K562 (cell line): ENCODE measurements around the gene CCDC9. TPM values are rescaled to one million over a fixed set of nuclear protein-coding genes. Genes with fewer than 3 reads are reported as not detected.
A peak's percentile ranks its signal among the peaks of the same experiment; 100 is the strongest.

Experiments used
- BACH1 ChIP-seq: fragments of 200-800 bp; sonication (Bioruptor generic); IDR thresholded peaks from 2 replicates; pipeline ENCODE4 v1.6.1; 2016; ENCODE audit warnings: missing genetic modification characterization, missing compliant biosample characterization
- CLOCK ChIP-seq: fragments of 250-450 bp; sonication (Bioruptor Pico); IDR thresholded peaks from 2 replicates; pipeline ENCODE4 v1.4.0; 2020; ENCODE audit warnings: mild to moderate bottlenecking, moderate library complexity, borderline replicate concordance
- E2F6 ChIP-seq, 2 experiments: IDR thresholded peaks; 2 replicates each; pipeline ENCODE4 v1.6.1; 2011; ENCODE audit warnings: borderline replicate concordance in 1 of 2, control low read depth in 1 of 2, low read depth in 1 of 2, low read length in 1 of 2, mild to moderate bottlenecking in 1 of 2, mixed read lengths in 1 of 2, moderate library complexity in 1 of 2; ENCODE audit not compliant: insufficient read depth in 1 of 2, insufficient read length in 1 of 2, poor library complexity in 1 of 2, severe bottlenecking in 1 of 2; ENCODE audit errors: extremely low read depth in 1 of 2
- ERF ChIP-seq: fragments of 450-650 bp; formaldehyde crosslinking; IDR thresholded peaks from 2 replicates; pipeline ENCODE4 v1.4.0; 2020; ENCODE audit warnings: mild to moderate bottlenecking, mixed read lengths
- HLTF ChIP-seq: fragments of 450-650 bp; IDR thresholded peaks from 2 replicates; pipeline ENCODE4 v1.6.1; 2016
- HMBOX1 ChIP-seq: sonication (generic); IDR thresholded peaks from 2 replicates; pipeline ENCODE4 v1.6.1; 2016
- JUN ChIP-seq, 2 experiments: sonication (generic) in 1 of 2; formaldehyde crosslinking in 1 of 2; IDR thresholded peaks; 2 replicates each; pipeline versions ENCODE4 v1.6.1 to v1.8.0; 2012 to 2022; ENCODE audit warnings: borderline replicate concordance in 2 of 2, mild to moderate bottlenecking in 2 of 2, improper control_type of control experiment in 1 of 2, low read depth in 1 of 2, low read length in 1 of 2, missing genetic modification reagents in 1 of 2
- NR2C1 ChIP-seq, 2 experiments: fragments of 450-650 bp; IDR thresholded peaks; 2 replicates each; pipeline ENCODE4 v1.6.1; 2017; ENCODE audit warnings: mild to moderate bottlenecking in 2 of 2, antibody characterized with exemption in 1 of 2, inconsistent platforms in 1 of 2, missing compliant biosample characterization in 1 of 2, missing genetic modification characterization in 1 of 2
- POU5F1 ChIP-seq: fragments of 150-350 bp; IDR thresholded peaks from 2 replicates; pipeline ENCODE4 v1.6.1; 2014; ENCODE audit warnings: borderline replicate concordance, low read length, low read depth, mild to moderate bottlenecking; ENCODE audit not compliant: partially characterized antibody
- RAD51 ChIP-seq: fragments of 450-650 bp; IDR thresholded peaks from 2 replicates; pipeline ENCODE4 v1.7.1; 2016; ENCODE audit warnings: low read depth, mild to moderate bottlenecking, borderline replicate concordance
- SIN3A ChIP-seq, 2 experiments: fragments of 150-350 bp in 1 of 2; IDR thresholded peaks; 2 replicates each; pipeline ENCODE4 v1.6.1; 2011 to 2016; ENCODE audit warnings: borderline replicate concordance in 2 of 2, low read depth in 2 of 2, low read length in 2 of 2, mild to moderate bottlenecking in 2 of 2, moderate library complexity in 2 of 2; ENCODE audit not compliant: control insufficient read depth in 1 of 2
- SMAD2 ChIP-seq: fragments of 150-350 bp; IDR thresholded peaks from 2 replicates; pipeline ENCODE4 v1.6.1; 2014; ENCODE audit warnings: low read depth, mild to moderate bottlenecking, low read length
- SMARCA4 ChIP-seq: fragments of 450-650 bp; IDR thresholded peaks from 2 replicates; pipeline ENCODE4 v1.6.1; 2016
- TRIM24 ChIP-seq, 2 experiments: fragments of 450-650 bp; IDR thresholded peaks; 2 replicates each; pipeline ENCODE4 v1.6.1; 2016
- ZBTB12 ChIP-seq: fragments of 250-450 bp; sonication (Bioruptor Pico); IDR thresholded peaks from 2 replicates; pipeline ENCODE4 v1.4.0; 2020
- ZNF140 ChIP-seq: fragments of 250-450 bp; sonication (Bioruptor Pico); IDR thresholded peaks from 2 replicates; pipeline ENCODE4 v1.8.0; 2021; ENCODE audit warnings: moderate library complexity, mild to moderate bottlenecking, inconsistent platforms
- polyA plus RNA-seq, 8 experiments: library from polyadenylated mRNA; depleted of rRNA in 4 of 8; stranded (reverse) in 5 of 8; unstranded in 3 of 8; fragments of >200 nt; fragmentation: Nextera tagmentation in 2 of 8; fragmentation: Illumina TruSeq in 1 of 8; extraction: Ambion mirVana in 2 of 8; extraction: Trizol in 1 of 8; gene quantifications; 2 replicates each; pipeline versions ENCODE4 v1.2.1 to v1.2.3, GENCODE V29; 2011 to 2014; ENCODE audit warnings: inconsistent platforms in 1 of 8, missing spikeins in 1 of 8
- total RNA-seq, 7 experiments: library from RNA; depleted of rRNA in 6 of 7; stranded (reverse); fragments of >200 nt in 6 of 7; fragmentation: Illumina TruSeq in 2 of 7; extraction: Trizol in 2 of 7; gene quantifications; 2 replicates each; pipeline versions ENCODE4 v1.2.1 to v1.2.3, GENCODE V29; 2011 to 2021; ENCODE audit warnings: low replicate concordance in 1 of 7
- TF ChIP-seq, protein P1 (sequence below): fragments of 150-350 bp; conservative IDR thresholded peaks from 2 replicates; pipeline ENCODE4 v1.6.1; 2014; ENCODE audit warnings: low read length

Gene CCDC9
- total and polyA plus RNA-seq, 9 of the 15 experiments (the other 6 are each of a cell fraction or from before 2014, with no cell fraction given): 0.23 to 38.6 (median 8.4) TPM

GRCh38 chr19:47315125-47315821 lies 58.9 kb downstream of the CCDC9 start (continued):
- peak; percentile 59 for TF ChIP-seq ZBTB12
- TF ChIP-seq, protein P1, sequence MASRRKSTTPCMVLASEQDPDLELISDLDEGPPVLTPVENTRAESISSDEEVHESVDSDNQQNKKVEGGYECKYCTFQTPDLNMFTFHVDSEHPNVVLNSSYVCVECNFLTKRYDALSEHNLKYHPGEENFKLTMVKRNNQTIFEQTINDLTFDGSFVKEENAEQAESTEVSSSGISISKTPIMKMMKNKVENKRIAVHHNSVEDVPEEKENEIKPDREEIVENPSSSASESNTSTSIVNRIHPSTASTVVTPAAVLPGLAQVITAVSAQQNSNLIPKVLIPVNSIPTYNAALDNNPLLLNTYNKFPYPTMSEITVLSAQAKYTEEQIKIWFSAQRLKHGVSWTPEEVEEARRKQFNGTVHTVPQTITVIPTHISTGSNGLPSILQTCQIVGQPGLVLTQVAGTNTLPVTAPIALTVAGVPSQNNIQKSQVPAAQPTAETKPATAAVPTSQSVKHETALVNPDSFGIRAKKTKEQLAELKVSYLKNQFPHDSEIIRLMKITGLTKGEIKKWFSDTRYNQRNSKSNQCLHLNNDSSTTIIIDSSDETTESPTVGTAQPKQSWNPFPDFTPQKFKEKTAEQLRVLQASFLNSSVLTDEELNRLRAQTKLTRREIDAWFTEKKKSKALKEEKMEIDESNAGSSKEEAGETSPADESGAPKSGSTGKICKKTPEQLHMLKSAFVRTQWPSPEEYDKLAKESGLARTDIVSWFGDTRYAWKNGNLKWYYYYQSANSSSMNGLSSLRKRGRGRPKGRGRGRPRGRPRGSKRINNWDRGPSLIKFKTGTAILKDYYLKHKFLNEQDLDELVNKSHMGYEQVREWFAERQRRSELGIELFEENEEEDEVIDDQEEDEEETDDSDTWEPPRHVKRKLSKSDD: no peak
- peak; percentile 76 to 89; a peak in 3 of 4 replicates for TF ChIP-seq TRIM24 (IDR thresholded peaks at IDR 0.05)
- peak; percentile 91 for TF ChIP-seq SMARCA4
- no peak for TF ChIP-seq HLTF
- TF ChIP-seq SMAD2: no peak
- peak; percentile 98 for TF ChIP-seq JUN (IDR thresholded peaks at IDR 0.05; ENCODE audit: borderline replicate concordance, low read depth, low read length)
- peak; percentile 92 for TF ChIP-seq JUN (CRISPR knock-in tag; IDR thresholded peaks at IDR 0.05; ENCODE audit: borderline replicate concordance)
- peak; percentile 71; the same call in 1 of the 2 replicates for TF ChIP-seq RAD51
- no peak for TF ChIP-seq ERF
- peak; percentile 86; the same call in 1 of the 2 replicates for TF ChIP-seq BACH1
- TF ChIP-seq SIN3A (IDR thresholded peaks at IDR 0.05; ENCODE audit: borderline replicate concordance in 2 of 2, control insufficient read depth in 1 of 2, low read depth in 2 of 2, low read length in 2 of 2): peak in 1 of 2 experiments; percentile 65; a peak in 1 of 4 replicates
- no peak for TF ChIP-seq NR2C1 (IDR thresholded peaks at IDR 0.05)
- TF ChIP-seq NR2C1 (tag; IDR thresholded peaks at IDR 0.05): peak; percentile 49; the same call in 1 of the 2 replicates
- TF ChIP-seq E2F6 (IDR thresholded peaks at IDR 0.05; ENCODE audit: borderline replicate concordance in 1 of 2, extremely low read depth in 1 of 2, insufficient read depth in 1 of 2, insufficient read length in 1 of 2, low read depth in 1 of 2, low read length in 1 of 2, poor library complexity in 1 of 2, severe bottlenecking in 1 of 2): peak in 1 of 2 experiments; percentile 27
- TF ChIP-seq CLOCK (CRISPR knock-in tag): no peak
- no peak for TF ChIP-seq ZNF140 (CRISPR knock-in tag)
- TF ChIP-seq HMBOX1: peak; percentile 80
- TF ChIP-seq POU5F1: no peak
